Activated CD8-positive, alpha-beta memory T cell treated with anti-CD3 and anti-CD28 coated beads for 36 hours (primary cell): ENCODE results near the gene BAG5. TPM values are rescaled to one million over a fixed set of nuclear protein-coding genes. Genes with fewer than 3 reads are reported as not detected.
"Not testable (repeated sequence)": the region's sequence is repeated elsewhere in the genome, so short reads cannot be mapped to it uniquely, and the experiment has no call there.

Experiments
- CTCF ChIA-PET: fragments of 350-600 bp; sonication (Branson Sonifier 250); formaldehyde crosslinking; loops from one replicate; lab custom pipeline; 2021; ENCODE audit warnings: antibody characterized with exemption; lab: Charles Lee
- POLR2A ChIA-PET: fragments of 350-600 bp; sonication (Branson Sonifier 250); formaldehyde crosslinking; loops from one replicate; lab custom pipeline; 2021; ENCODE audit warnings: antibody characterized with exemption; lab: Charles Lee
- total RNA-seq, 2 experiments: library from RNA; stranded (reverse); gene quantifications; one replicate each; pipeline ENCODE4 v1.2.3, GENCODE V29; 2021

The BAG5 gene
- total RNA-seq, 2 experiments from 2014 or later, result 34.9 to 37.9 TPM

DNA sequence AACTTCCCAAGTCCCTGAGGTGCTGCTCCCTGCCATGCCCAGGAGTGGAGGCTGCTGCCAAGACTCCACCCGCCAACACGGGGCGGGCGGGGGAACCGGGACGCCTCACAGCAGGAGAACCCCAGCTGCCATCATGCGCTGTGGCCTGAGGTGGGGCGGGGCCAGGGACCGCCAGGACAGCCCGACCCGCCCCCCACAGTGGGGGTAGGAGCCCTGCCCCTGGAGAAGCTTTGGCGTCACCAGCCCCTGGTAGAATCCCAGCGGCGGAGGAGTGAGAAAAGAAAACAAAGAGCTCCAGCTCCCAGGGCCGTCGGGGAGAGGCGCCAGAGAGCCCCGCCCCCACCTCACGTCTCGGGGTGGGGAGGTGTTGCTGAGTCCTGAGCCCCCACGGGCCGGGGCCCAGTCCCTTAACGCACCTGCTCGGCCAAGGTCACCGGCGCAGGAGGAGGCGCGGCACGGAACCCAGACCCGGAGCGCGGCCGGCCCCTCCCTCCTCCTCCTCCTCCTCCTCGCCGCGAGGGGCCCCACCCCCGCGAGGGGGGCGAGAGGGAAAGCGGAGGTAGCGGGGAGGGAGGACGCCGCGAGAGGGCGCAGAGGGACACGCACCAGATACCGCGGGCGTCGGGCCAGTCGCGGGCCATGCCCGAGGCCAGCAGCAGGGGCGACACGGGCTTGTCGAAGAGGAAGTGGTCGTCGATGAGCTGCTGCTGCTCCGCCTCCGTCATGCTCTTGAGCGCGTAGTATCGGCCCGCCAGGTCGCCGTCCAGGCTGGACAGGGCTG, 41.6 kb downstream of the BAG5 start:
- POLR2A ChIA-PET, result interaction anchor here (0.6 to 1.0 kb wide), 2 partner anchors 9 to 36 kb away, joined by 3 to 10 read pairs; no protein-coding TSS in a partner anchor
- CTCF ChIA-PET, result interaction anchor here (1.2 to 3.7 kb wide), 5 partner anchors 10 to 41 kb away, joined by 3 to 38 read pairs (median 7); partner anchors contain the start of genes BAG5 and TRMT61A

DNA sequence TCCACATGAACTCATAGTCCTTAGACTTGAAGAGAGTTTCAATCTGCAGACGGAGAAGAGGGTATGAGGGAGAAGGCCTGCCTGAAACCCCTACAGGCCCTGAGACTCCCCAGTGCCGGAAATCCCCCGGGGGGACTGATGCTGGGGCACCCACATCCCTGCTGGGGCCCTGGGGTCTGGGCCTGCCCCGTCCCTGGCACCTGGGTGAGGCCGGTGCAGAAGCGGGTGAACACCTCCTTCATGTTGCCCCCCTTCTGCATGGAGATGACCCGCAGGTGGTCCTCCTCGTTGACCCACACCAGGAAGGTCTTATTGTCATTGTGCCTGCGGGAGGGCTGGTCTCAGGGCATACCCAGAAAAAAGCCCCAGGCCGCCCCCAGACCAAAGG, 42.2 kb downstream of the BAG5 start:
- ChIA-PET POLR2A (interaction anchor here (1.0 kb wide), 1 partner anchor 9 kb away, joined by 3 read pairs; no protein-coding TSS in a partner anchor), CTCF (interaction anchor here (1.4 to 3.7 kb wide), 5 partner anchors 10 to 42 kb away, joined by 3 to 38 read pairs (median 7); partner anchors contain the start of genes BAG5 and TRMT61A)

DNA sequence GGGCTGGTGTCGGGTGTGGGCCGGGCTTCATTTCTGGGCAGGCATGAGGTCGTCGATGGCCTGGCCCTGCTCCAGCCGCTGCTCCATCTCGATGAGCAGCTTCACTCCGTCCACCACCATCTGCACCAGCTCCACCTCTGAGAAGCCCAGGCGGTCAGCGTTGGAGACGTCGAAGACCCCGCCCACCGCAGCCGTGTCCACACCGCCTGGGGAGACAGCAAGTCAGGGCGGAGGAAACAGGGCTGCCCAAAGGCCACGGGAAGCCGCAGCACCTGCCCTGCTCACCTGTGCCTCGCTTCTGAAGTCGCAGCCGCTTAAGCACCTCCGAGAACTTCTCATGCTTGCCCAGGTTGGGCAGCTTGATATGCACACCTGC, 42.6 kb downstream of the BAG5 start:
- ChIA-PET POLR2A (no interaction called here), CTCF (interaction anchor here (2.1 to 4.5 kb wide), 3 partner anchors 10 to 27 kb away, joined by 7 to 38 read pairs (median 31); partner anchors contain the start of gene TRMT61A)

DNA sequence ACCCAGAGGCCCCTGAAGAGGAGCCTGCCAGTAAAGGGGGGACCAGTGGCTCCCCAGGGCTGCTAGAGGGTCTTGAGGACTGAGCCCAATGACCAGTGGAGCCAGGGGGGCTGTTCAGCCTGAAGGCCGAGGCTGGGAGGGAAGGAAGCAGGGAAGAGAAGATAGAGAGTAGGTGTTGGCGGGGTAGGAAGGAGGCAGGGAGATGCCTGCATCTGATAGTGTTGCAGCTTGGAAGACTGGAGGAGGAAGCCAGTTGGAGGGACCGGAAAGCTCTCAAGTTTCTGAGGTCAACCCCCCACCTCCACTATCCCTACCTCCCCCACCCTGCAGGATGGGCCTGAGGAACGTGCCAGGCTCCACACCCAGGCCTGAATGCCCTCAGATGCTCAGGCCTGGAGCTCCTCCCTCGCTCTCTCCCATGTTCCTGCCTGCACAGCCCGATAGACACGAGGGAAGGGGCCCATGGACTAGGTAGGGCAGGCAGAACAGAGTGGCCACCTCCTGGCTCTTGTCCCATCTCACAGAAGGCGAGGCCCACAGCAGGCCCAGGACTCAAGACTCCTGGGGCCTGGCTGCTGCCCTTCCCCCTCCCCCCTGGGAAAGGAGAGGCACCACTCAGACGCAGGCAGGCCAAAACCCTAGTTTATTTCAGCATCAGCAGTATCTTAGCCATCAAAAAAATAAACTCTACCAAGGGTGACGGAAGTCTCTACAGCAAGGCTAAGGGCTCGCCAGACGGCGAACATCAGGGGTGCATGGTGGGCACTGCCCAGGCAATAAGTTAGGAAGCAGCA, 43.2 kb downstream of the BAG5 start:
- POLR2A ChIA-PET, result no interaction called here
- CTCF ChIA-PET, result interaction anchor here (0.6 to 4.5 kb wide), 15 partner anchors 9 to 115 kb away, joined by 3 to 38 read pairs (median 4); partner anchors contain the start of genes BAG5, COA8 and TRMT61A

DNA sequence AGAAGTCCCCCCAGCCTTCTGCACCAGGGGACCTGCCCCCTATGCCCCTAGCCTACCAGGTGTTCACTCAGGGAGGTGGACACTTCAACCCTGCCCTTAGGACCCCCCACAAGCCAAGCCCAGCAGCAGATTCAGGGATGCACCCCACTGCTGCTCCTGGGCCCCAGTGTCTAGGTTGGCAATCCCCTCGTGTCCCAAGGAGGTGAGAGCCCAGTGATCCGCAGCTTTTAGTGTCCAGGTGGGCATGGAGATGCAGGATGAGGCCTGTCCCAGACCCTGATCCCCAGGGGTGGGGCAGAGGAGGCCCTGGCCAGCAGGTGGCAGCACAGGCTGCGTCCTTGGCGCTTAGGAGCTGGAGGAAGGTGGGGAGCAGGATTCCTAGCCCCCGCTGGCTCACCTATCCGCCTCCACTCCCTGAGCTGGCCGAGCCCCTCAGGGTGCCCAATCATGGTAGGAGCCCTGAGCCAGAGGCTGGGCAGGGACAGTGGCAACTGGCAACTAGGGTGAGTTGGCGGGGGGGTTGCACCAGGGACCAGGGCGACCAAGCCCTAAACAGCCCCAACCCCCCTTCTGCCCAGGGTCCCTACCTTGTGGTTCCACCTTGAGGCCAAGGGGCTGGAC, 43.9 kb downstream of the BAG5 start:
- ChIA-PET CTCF (interaction anchor here (0.6 to 4.5 kb wide), 16 partner anchors 8 to 115 kb away, joined by 3 to 38 read pairs (median 4); partner anchors contain the start of genes BAG5, COA8 and TRMT61A), POLR2A (no interaction called here)

DNA sequence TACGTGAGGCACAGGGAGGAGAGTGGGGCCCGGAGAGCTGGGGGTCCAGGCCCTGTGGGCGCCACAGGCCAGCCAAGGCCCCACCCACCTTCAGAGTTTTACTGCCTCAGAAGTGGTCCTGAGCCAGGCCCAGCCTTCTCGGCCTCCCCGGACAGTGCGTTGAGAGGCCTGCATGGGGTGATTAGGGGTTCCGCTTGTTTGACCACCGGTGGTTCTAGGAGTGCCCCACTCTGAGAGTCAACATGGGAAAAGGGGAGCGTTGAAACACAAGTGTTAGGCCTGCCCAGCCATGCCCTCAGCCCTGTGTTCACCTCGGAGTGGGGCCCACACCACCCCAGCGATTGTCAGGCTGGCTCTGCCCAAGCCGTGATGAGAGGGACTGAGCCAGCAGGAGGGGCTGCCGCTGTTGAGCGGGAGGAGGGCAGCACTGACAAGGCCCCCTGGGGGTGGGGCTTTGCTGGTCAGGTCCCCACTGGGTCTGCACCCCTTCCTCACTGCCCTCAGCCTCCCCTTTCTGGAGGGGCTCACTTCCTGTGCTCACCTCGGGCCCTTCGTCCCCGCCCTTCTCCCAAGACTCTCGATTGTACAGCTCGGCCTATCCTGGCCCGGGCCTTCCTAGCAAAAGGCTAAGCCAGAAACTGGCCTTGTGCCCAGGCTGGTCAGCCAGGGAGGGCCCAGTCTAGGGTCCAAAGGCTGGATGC, 44.6 kb downstream of the BAG5 start:
- ChIA-PET CTCF (interaction anchor here (0.9 to 4.5 kb wide), 11 partner anchors 8 to 44 kb away, joined by 3 to 38 read pairs (median 5); partner anchors contain the start of genes BAG5, COA8 and TRMT61A), POLR2A (no interaction called here)

DNA sequence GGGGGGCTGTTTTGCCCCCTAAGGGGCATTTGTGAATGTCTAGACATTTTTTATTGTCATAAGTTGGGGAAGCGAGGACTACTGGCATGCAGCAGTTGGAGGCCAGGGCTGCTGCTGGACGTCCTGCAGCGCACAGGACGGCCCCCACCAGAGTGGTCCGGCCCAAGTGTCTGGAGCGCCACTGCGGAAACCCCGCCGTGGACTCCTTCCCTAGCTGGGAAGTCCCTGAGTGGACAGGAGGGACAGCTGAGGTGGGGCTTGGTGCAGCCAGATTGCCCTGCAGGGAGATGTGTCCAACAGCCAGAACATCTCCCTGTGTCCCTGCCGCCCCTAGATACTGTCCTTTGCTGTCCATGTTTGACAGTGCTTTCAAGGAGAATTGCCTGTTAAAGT, 45.3 kb downstream of the BAG5 start:
- CTCF ChIA-PET, result interaction anchor here (1.9 to 4.5 kb wide), 2 partner anchors 18 to 30 kb away, joined by 5 to 31 read pairs; no protein-coding TSS in a partner anchor
- POLR2A ChIA-PET, result no interaction called here

DNA sequence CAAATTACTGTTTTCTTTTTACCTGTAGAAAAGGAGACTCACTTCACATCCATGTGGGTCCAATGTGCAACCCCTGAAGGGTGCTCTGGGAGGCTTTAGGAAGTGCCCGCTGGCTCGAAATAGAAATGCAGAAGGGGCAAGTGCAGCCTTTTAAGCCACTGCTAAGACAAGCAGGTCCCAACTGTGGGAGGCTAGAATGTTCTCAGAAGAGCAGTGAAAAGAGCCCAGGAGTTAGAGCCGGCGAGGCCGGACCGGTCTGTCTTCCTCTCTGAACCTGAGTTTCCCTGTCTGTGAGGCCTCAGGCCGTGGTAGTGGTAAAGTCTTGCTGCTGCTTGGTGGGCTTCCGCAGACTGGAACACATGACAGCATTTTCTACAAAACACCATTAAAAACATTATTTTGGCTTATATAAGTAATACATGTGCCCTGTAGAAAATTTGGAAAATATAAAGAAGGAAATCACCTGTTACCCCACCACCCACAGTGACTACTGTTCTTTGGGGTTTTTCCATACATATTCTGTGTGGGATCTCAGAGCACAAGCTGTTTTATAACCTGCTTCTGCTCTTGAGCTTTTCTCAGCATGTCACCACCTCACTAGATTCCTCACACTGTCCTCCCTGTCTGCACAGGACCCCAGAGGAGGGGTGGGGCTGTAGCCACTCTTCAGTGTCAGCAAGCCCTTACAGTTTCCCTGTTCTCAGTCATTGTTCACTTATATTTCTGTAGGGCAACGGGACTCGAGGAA, 45.9 kb downstream of the BAG5 start:
- ChIA-PET POLR2A (no interaction called here), CTCF (interaction anchor here (1.9 to 4.5 kb wide), 2 partner anchors 17 to 30 kb away, joined by 5 to 31 read pairs; no protein-coding TSS in a partner anchor)

DNA sequence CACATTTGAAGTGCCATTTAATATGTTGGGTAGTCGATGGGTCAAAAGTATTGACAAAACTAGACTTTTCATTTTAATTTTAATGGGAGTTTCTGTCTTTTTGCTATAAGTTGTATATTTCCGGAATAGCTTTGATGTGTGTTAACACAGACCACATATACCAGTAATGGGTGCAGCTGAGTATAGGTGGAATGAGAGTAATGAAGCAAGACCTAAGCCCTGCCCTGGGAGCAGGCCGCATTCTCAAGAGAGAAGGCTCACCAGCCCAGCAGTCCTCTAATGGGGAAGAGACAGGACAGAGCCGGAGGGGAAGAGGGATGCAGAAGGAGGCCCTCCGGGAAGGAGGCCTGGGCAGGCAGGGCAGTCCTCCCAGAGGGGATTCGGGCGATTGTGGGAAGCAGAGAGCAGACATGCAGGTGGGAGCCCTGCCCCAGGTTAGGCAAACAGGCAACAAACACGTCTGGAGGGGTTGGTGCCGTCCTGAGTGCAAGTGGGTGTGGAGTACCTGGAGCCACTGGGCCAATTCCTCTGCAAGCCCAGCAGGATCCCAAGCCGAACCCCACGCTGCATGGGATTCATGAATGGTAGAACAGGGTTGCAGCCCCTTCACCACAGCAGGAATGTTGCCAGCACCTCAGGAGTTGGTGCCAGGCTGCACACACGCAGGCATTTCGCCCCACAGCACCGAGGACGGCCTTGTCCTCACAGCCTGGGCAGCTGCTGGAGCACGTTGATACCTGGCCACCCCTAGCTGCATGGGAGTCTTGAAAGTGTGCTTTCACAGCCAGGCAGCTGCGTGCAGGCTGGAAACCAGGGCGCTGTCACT, 47.6 kb downstream of the BAG5 start:
- CTCF ChIA-PET, result interaction anchor here (1.3 kb wide), 1 partner anchor 32 kb away, joined by 4 read pairs; no protein-coding TSS in a partner anchor
- POLR2A ChIA-PET, result no interaction called here

DNA sequence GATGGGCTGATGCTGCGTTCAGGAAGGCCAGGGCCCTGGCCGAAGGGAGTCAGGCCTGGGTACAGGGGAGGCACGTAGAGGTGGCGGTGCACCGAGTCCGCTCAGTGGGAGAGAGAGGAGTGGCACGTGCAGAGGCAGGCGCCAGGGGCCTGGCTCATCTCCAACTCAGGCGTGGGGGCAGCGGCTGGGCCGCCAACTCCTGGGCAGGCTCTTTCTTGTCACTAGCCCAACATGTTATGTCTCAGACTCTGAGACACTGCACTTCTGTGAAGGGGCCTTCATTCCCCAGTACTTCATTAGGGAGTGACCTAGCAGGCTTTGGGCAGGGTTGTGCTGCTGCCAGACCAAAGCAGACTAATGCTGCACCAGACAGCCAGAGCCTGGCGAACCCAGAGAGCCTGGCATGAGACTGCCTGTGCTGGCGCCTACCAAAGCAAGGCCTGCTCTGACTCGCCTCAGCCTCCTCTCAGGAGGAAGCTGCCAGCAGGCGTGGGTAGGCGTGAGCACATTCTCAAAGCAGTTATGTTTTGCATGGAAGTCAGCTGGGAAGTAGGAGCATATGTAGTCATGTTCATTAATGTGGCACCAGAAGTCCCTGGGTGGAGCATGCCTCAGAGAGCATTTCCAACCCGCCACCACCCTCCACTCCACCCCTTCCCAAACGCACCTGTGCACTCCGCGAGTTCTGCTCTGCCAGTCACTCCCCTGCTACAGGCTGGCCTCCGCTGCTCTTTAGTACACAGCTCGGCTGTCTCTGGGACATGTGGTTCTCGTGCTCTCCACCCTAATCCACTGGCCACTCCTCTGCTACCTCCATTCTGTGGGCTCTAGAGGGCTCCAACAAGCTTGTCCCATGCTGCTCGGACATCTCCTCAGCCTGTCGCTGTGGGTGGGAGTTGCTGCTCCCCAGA, 49.5 kb downstream of the BAG5 start:
- POLR2A ChIA-PET, result no interaction called here

DNA sequence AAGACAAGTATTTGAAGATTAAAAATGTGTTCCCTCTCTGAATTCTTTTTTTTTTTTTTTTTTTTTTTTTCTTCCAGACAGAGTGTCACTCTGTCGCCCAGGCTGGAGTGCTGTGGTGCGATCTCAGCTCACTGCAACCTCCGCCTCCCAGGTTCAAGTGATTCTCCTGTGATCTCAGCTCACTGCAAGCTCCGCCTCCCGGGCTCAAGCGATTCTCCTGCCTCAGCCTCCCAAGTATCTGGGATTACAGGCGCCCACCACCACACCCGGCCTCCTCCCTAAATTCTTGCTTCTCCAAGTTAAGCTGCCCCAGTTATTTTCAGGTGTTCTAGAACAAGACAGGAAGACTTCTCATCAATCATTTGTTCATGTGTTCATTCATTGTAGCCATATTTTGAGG, 50.3 kb downstream of the BAG5 start:
- POLR2A ChIA-PET, CTCF ChIA-PET: not testable (repeated sequence)

More for the DNA sequence above, 49.5 kb downstream of the BAG5 start:
- CTCF ChIA-PET, result no interaction called here

DNA sequence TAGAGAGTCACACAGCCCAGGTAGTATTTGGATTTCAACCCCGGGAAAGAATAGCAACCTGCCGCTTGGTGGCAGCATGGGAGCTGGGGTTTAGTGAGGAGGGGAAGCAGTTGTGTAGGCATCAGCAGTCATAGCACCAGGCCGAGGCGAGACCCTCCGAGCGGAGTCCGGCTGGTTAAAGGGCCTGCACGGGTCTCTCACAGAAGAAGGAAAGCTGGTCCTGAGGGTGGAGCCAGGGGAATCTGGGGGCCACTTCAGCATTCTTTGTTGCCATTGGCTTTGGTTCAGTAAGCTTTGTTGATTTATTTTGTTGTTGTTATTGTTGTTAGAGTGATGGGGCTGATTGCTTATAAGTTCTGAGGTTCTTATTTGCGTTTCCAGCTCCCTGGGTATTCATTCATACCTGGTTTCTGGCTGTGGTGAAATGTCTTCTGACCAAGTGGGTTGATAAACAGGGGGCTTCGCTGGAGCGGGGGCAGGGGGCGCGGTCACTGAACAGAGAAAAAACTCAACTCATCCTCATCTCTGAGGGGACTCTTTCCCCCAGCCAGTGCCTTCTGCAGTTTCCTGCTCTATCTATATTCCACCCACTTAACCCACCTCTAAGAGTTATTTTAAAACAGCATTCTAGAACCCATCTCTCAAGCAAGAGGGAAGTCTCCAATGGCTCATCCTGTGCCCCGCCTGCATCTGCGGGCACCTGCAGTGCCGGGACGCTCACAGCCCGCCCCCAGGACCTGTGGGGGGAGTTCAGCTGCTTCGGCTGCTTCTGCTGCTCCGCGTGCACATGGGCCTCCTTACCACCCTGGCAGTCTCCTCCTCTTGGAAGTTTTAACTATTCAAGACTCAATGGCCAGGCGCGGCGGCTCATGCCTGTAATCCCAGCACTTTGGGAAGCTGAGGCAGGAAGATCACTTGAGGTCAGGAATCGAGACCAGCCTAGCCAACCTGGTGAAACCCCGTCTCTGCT, 51.4 kb downstream of the BAG5 start:
- ChIA-PET POLR2A (no interaction called here), CTCF (interaction anchor here (1.7 to 2.1 kb wide), 3 partner anchors 8 to 36 kb away, joined by 5 to 8 read pairs (median 7); no protein-coding TSS in a partner anchor)

DNA sequence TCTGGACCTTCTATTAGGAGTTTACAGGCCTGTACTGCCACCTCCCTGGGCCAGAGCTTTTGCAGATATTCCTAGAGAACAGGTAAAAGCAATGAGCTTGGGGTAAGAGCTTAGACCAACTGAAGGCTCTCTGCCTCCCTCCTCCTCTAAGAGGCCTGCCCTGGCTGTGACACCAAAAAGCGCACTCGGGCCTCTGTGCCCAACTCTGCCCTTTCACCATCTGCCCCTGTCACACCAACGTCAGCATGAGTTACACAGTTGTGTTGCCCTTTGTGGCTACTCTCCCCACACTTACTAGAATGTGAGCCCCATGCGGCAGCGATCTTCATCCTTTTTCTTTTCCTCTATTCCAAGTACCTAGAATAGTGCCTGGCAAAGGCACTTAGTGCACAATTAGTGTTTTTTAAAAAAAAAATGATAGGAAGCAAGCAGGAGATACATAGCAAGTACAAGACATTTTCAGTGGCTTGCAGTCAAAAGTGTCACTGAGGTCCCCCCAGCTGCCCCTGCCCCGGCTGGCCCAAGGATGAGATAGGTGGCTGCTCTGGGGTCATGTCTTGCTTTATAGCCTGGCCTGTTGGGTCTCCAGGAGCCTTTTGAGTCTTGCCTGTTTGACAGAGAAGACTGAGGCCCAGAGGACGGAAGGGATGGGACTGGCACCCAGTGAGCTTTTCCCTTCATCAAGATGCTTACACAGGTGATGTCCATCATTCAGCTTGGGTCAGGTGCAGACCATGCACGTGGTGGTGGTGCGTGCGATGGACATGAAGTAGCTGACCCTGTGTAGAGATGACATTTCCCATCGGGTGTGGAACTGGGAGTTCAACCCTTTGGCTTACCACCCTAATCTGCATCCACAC, 52.4 kb downstream of the BAG5 start:
- ChIA-PET POLR2A (no interaction called here), CTCF (interaction anchor here (1.7 to 2.1 kb wide), 3 partner anchors 9 to 36 kb away, joined by 5 to 8 read pairs (median 7); no protein-coding TSS in a partner anchor)
